Ovary (tissue), 3 donors: ENCODE data around the gene ACAP2.

ENCODE experiments used
- POLR2A ChIP-seq: fragments of 450-650 bp; IDR thresholded peaks from one replicate; pipeline ENCODE4 v1.6.1; 2017; ENCODE audit warnings: antibody characterized with exemption, mild to moderate bottlenecking, moderate library complexity
- TF ChIP-seq, protein P1 (sequence below), 3 donors: fragments of 450-650 bp in 2 of 3; fragments of 200-600 bp in 1 of 3; IDR thresholded peaks; one replicate each; pipeline versions ENCODE4 v1.5.1 to v1.8.0; 2016 to 2022; ENCODE audit warnings: antibody characterized with exemption in 3 of 3, mild to moderate bottlenecking in 1 of 3
- donor health status: DM: no; HTN: no; CAD: no.

DNA sequence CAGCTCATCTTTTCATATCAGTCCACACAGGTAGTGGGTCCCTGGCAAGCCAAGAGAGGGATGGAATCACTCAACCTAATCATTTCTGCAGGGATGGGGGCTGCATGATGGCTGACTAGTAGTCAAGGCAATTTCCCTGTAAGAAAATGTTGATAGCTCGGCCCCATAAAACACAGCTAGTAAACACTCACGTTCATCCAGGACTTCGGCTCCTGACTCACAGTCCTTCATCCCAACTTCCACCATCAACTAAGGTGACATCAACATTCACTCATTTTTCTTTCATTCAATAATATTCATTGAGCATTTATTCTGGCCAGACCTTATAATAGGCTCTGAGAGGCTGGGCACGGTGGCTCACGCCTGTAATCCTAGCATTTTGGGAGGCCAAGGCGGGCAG lies 4.4 kb upstream of the ACAP2 start:
- no peak for TF ChIP-seq POLR2A
- TF ChIP-seq, protein P1, sequence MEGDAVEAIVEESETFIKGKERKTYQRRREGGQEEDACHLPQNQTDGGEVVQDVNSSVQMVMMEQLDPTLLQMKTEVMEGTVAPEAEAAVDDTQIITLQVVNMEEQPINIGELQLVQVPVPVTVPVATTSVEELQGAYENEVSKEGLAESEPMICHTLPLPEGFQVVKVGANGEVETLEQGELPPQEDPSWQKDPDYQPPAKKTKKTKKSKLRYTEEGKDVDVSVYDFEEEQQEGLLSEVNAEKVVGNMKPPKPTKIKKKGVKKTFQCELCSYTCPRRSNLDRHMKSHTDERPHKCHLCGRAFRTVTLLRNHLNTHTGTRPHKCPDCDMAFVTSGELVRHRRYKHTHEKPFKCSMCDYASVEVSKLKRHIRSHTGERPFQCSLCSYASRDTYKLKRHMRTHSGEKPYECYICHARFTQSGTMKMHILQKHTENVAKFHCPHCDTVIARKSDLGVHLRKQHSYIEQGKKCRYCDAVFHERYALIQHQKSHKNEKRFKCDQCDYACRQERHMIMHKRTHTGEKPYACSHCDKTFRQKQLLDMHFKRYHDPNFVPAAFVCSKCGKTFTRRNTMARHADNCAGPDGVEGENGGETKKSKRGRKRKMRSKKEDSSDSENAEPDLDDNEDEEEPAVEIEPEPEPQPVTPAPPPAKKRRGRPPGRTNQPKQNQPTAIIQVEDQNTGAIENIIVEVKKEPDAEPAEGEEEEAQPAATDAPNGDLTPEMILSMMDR (IDR thresholded peaks at IDR 0.05): no peak
